ENCODE data around the gene LNX1. TPM values are rescaled to one million over a fixed set of nuclear protein-coding genes. Genes with fewer than 3 reads are reported as not detected.

The LNX1 gene
- total RNA-seq, 1 donor from 2014 or later: 13.0 TPM

DNA sequence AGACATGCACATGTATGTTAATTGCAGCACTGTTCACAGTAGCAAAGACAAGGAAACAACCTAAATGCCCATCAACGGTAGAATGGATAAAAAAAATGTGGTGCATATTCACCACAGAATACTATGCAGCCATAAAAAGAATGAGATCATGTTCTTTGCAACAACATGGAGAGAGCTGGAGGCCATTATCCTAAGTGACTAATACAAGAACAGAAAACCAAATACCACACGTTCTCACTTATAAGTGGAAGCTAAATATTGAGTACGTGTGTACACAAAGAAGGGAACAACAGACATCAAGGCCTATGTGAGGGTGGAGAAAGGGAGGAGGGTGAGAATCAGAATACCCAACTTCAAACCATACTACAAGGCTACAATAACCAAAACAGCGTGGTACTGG, 17.4 kb upstream of the LNX1 start:
- Mint-ChIP-seq H3K27me3 (ENCODE audit: low read depth) (no peaks in the 10 kb centered on the region), H3K4me3 (no peak overlapping the region), H3K36me3 (no peaks in the 10 kb centered on the region), H3K4me1 (no peaks in the 10 kb centered on the region), H3K9me3 (peaks cover 21% of the 10 kb centered on the region), H3K27ac (no peak overlapping the region)
- no peak for DNase-seq (ENCODE audit: low spot score in 2 of 2, unreplicated experiment in 2 of 2)
- TF ChIP-seq, protein P1, sequence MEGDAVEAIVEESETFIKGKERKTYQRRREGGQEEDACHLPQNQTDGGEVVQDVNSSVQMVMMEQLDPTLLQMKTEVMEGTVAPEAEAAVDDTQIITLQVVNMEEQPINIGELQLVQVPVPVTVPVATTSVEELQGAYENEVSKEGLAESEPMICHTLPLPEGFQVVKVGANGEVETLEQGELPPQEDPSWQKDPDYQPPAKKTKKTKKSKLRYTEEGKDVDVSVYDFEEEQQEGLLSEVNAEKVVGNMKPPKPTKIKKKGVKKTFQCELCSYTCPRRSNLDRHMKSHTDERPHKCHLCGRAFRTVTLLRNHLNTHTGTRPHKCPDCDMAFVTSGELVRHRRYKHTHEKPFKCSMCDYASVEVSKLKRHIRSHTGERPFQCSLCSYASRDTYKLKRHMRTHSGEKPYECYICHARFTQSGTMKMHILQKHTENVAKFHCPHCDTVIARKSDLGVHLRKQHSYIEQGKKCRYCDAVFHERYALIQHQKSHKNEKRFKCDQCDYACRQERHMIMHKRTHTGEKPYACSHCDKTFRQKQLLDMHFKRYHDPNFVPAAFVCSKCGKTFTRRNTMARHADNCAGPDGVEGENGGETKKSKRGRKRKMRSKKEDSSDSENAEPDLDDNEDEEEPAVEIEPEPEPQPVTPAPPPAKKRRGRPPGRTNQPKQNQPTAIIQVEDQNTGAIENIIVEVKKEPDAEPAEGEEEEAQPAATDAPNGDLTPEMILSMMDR (IDR thresholded peaks at IDR 0.05; ENCODE audit: unreplicated experiment): no peak

DNA sequence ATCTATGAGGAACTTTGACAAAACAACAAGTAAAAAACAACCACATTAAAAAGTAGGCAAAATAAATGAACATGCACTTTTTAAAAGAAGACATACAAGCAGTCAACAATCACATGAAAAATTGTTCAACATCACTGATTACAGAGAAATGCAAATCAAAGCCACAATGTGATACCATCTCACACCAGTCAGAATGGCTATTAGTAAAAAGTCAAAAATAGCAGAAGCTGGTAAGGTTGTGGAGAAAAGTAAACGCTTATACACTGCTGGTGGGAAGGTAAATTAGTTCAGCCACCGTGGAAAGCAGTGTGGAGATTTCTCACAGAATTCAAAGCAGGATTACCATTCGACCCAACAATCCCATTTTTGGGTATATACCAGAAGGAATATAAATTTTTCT, 17.0 kb upstream of the LNX1 start:
- Mint-ChIP-seq H3K9me3 (peaks cover 24% of the 10 kb centered on the region), H3K4me1 (no peaks in the 10 kb centered on the region), H3K36me3 (no peaks in the 10 kb centered on the region), H3K27ac (no peak overlapping the region), H3K4me3 (no peak overlapping the region), H3K27me3 (ENCODE audit: low read depth) (no peaks in the 10 kb centered on the region)
- DNase-seq (ENCODE audit: low spot score in 2 of 2, unreplicated experiment in 2 of 2): no peak
- TF ChIP-seq, protein P1 (IDR thresholded peaks at IDR 0.05; ENCODE audit: unreplicated experiment): no peak

DNA sequence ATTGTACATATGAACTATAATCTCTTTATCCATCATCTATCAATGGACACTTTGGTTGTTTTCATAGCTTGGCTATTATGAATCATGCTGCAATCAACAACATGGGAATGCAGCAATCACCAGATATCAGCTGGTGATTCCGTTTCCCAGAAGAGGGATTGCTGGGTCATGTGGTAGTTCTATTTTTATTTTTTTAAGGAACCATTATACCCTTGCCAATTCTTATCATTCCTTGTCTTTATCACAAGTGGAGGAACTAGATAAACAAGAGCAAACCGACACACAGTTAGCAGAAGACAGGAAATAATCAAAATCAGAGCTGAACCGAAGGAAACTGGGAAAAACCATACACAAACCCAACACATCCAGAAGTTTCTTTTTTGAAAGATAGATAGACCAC, 14.5 kb upstream of the LNX1 start:
- peaks cover 4% of the 10 kb centered on the region for H3K4me1 Mint-ChIP-seq
- H3K36me3 Mint-ChIP-seq: no peaks in the 10 kb centered on the region
- TF ChIP-seq, protein P1 (IDR thresholded peaks at IDR 0.05; ENCODE audit: unreplicated experiment): no peak
- no peaks in the 10 kb centered on the region for H3K27me3 Mint-ChIP-seq (ENCODE audit: low read depth)
- DNase-seq (ENCODE audit: low spot score in 2 of 2, unreplicated experiment in 2 of 2): no peak
- H3K9me3 Mint-ChIP-seq: peaks cover 27% of the 10 kb centered on the region
- no peak overlapping the region for H3K4me3 Mint-ChIP-seq
- no peak overlapping the region for H3K27ac Mint-ChIP-seq

DNA sequence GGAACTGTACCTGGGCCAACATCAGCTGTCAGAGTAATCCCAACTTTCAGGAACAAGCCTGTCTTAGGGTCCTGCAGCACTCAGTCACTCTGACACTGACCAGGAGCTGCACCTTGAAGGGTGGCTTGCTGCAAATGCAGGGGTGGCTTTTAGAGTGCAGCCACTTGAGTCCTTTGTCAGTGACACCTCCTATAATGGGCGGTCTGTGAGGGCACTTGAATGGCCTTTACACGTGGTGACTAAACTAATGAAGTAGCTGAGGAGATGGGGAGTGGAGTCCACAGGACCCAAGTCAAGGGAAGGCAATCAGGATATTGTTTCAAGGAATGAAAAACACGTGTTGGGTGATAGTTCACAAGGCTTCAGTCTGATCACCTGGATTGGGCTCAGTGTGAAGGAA, 11.1 kb upstream of the LNX1 start:
- H3K4me3 Mint-ChIP-seq: no peak overlapping the region
- H3K36me3 Mint-ChIP-seq: no peaks in the 10 kb centered on the region

DNA sequence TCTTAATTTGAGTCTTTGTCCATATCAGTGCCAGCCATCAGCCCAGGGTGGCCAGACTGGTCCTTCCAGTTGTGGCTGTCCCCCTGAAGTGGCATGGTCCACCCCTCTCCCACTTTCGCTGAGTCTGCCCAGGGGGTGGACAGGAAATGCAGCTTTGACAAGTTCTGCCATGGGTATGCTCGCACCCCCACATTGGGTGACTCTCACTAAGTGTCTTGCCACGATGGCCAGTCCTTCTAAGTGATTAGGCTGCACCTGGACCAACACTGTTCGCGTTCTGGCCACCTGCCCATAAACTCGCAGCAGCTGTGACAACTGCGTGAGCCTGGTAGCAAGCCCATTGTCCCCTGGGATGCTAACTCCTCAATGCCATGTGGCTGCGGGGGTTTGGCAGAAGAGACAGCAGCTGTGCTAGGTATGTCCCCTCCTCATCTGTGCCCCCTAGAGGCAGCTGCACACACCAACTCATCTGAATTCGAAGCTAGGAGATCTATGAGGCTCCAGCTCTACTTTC, 10.0 kb upstream of the LNX1 start:
- peaks cover 7% of the 10 kb centered on the region for H3K9me3 Mint-ChIP-seq
- peaks cover 14% of the 10 kb centered on the region for H3K4me1 Mint-ChIP-seq
- H3K27ac Mint-ChIP-seq: no peak overlapping the region
- no peak for DNase-seq (ENCODE audit: low spot score in 2 of 2, unreplicated experiment in 2 of 2)
- TF ChIP-seq, protein P1 (IDR thresholded peaks at IDR 0.05; ENCODE audit: unreplicated experiment): no peak
- no peak overlapping the region for H3K4me3 Mint-ChIP-seq
- H3K36me3 Mint-ChIP-seq: no peaks in the 10 kb centered on the region
- no peaks in the 10 kb centered on the region for H3K27me3 Mint-ChIP-seq (ENCODE audit: low read depth)

More for the DNA sequence above, 11.1 kb upstream of the LNX1 start:
- Mint-ChIP-seq H3K4me1 (peaks cover 14% of the 10 kb centered on the region), H3K27me3 (ENCODE audit: low read depth) (no peaks in the 10 kb centered on the region), H3K9me3 (peaks cover 11% of the 10 kb centered on the region), H3K27ac (no peak overlapping the region)
- no peak for DNase-seq (ENCODE audit: low spot score in 2 of 2, unreplicated experiment in 2 of 2)
- TF ChIP-seq, protein P1 (IDR thresholded peaks at IDR 0.05; ENCODE audit: unreplicated experiment): no peak

DNA sequence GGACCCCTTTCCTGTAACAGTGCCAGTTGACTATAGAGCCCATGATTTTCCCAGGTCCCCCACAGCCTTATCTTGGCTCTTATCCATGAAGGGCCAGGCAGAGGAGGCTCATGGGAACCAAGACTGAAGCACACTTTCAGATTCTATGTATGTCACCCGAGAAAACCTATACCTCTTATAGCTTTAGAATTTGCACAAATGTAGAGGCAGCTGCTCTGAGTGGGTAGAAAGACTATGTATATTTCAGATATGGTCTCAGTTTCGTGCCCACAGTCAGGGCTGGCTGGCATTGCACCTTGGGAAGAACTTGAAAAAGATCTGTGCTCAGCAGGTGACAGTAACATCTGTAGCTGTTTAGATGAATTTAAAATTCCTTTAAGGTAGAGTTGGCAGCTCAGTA, 8.3 kb upstream of the LNX1 start:
- H3K27ac Mint-ChIP-seq: peak overlapping the region; percentile 1
- H3K36me3 Mint-ChIP-seq: no peaks in the 10 kb centered on the region
- no peak for DNase-seq (ENCODE audit: low spot score in 2 of 2, unreplicated experiment in 2 of 2)
- TF ChIP-seq, protein P1 (IDR thresholded peaks at IDR 0.05; ENCODE audit: unreplicated experiment): no peak
- H3K9me3 Mint-ChIP-seq: peaks cover 7% of the 10 kb centered on the region
- H3K4me1 Mint-ChIP-seq: peaks cover 14% of the 10 kb centered on the region
- H3K4me3 Mint-ChIP-seq: no peak overlapping the region
- H3K27me3 Mint-ChIP-seq (ENCODE audit: low read depth): no peaks in the 10 kb centered on the region

All from mesothelial cell of epicardium (in vitro differentiated cells).